Central memory CD4-positive, alpha-beta T cell (primary cell): ENCODE data around the gene ACTR2.

Experiments
- DNase-seq: peaks from one replicate; pipeline ENCODE4 v3.0.0; 2022

Gene ACTR2

DNA sequence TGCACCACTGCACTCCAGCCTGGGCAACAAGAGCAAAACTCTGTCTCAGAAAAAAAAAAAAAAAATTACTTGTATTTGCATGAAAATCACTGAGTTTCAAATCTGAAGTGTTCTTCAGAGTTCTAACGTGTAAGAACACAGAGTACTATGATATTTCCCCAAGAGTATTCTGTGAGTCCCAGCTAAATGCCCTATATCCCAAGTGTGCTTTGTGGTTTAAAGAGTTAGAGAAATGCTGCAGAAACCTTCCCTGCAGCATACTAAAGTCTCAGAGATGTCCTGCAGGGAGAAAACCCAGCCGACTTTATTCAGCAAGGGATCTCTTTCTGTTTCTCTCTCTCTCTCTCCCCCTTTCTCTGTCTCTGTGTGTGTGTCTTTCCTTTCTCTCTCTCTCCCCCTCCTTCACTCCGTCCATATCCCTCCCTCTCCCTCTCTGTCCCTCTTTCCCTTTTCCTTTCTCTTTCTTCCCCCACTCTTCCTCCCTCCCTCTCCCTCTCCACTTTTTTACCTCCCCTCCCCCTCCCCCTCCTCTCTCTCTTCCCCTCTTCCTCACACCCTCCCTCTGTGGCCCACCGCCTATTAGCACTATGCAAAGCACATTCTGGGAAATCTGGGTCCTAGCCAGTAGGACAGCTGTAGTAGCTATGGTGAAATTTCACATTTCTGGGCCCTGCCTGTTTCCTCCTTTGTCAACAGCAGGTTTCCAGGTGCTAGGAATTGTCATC lies 54.2 kb downstream of the ACTR2 start:
- DNase-seq: no peak

DNA sequence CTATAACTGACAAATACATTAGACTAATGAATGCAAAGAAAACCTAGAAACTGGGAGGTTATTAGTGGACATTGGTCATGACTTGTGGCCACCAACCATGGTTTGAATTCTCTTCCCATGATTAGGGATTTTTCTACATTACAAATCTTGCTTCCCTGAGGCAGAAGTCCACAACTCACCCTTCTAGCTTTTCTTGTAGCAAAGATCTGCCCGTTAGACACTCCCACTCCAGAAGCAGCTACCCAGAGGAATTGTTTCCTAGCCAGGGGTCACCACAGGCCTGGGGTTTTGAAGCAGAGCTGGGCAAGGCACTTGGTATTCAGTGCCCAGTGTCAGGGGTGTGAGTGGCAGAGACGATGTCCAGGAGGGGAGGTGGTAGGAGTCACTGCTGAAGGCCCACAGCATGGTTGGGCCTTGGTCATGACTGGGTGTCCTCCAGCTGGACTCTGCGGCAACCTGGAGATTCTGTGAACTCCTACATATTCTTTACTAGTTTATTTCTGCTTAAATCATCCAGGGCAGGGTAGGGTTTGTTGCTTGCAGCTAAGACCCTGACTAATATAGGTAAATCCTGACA lies 54.9 kb downstream of the ACTR2 start:
- no peak for DNase-seq

DNA sequence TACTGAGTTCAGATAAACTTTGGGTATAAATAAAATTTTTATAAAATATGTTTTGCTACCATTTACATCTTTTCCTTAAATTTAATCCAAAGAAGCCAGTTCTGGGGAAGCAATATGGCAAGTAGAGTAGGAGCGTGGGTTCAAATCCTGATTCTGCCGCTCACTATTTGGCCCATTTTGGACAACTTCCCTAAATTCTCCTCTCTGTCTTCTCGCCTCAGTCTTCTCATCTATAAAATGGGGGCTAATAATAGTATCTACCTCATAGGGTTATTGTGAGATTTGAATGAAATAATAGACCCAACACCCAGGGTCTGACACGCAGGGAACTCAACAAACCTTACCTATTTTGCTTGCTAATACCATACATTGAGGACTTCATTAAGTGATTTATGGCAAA lies 59.7 kb downstream of the ACTR2 start:
- no peak for DNase-seq

DNA sequence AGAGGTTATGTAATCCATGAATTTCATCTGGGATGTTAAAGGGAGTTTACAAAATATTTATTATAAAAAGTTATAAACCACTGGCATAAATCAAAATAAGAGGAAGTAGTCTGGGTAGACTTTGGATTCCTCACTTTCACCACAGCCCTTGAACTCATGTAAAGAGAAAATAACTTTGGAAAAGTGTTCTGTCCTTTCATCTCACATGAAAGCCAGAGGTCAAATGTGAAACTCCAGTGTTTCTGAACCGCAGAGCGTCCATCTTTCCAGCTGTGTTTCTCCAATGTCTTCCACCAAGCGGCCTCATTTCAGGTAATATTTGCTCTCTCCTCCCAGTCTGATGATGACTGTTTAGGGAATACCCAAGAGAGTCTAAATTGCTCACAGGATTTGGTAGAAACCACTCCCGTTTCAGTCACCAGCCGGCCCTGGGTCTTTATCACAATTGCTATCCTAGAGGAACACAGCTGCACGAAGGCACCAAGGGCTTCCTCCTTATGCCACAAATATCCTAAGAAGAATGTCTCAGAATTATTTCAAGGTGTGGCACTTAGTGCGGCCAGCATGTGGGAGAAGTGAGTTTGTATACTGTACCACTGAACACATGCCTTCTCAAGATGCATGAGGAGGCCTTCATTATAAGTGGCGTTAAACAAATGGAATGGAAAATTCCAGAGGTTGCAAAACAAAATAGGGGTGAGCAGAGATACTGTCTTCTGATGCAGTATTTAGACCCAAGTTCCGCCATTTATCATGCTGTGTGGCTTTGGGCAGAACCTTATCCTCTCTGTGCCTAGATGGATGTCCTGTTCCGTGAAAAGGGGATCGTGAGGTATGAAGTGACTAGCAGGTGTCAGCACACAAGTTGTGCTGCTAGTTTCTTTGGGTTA lies 63.8 kb downstream of the ACTR2 start:
- DNase-seq: no peak

DNA sequence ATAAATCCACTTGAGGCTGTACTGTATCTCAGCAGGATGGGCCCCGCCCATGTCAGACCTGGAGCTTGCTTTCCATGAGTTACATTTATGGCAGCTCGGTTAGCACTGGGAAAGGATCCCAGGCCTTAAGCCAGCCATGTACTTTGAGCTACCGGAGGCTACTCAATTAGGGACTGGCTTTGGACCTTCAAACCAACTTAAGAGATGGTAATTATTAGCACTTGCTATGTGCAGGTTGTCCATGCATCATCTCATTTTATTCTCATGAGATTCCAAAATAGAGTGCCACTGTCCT lies 64.4 kb downstream of the ACTR2 start:
- DNase-seq: no peak

DNA sequence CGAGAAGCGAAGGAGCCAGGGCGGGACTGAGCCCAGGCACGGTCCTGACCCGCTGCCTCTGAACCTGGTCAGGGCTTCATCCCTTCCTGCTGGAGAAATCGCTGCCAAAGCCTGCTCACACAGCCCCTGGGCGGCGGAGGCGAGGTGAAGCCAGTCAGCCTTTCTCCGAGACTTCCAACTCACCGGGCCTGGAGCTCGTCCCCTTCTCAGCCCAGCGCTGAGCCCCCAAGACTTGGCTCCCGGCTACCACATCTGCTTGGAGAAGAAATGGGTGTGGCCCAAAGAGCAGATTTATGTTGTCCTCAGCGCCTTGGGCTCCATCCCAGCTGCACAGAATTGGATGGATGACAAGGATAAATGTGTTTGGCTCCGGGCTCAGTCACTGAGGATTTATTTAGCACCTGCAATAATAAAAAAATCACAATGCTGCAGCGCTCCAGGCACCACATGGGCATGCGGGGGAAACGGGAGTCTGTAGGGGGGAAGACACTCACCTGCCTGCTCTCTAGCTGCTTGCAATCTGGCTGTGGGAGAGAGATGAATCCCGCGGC lies 64.9 kb downstream of the ACTR2 start:
- no peak for DNase-seq

DNA sequence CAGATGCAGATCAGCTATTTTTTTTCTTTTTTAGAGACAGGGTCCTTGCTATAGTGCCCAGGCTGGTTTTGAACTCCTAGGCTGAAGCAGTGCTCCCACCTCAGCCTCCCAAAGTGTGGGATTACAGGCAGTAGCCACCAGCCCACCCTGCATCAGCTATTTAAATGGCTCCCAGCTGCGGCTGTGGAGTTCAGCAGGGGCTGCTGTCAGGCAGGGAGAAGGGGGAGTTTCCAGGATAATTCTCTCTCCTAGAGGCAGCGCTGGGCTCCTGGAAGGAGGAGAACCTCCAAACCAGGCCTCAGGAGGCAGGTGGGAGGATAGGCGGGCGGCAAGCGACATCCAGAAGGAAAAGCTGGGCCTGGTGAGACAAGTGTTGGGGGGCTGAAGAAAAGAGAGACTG lies 65.7 kb downstream of the ACTR2 start:
- DNase-seq: no peak

DNA sequence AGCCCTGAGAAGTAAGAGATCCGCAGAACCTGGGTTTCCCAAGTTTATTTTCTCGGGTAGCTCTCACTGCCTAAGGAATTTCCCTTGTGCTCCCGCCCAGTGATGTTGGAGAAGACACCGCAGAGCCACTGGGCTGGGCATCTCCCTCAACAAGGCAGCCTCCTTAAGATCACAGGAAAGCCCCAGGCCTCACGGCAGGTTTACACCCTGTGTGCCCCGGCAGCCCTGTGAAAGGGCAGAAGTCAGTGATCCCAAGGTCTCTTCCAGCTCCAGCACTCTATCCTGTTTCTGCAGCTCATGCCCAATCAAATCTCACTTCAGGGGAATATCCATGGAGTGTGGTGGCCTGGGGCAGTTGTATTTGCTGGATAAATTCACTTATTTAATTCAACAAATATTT lies 66.5 kb downstream of the ACTR2 start:
- DNase-seq: no peak

DNA sequence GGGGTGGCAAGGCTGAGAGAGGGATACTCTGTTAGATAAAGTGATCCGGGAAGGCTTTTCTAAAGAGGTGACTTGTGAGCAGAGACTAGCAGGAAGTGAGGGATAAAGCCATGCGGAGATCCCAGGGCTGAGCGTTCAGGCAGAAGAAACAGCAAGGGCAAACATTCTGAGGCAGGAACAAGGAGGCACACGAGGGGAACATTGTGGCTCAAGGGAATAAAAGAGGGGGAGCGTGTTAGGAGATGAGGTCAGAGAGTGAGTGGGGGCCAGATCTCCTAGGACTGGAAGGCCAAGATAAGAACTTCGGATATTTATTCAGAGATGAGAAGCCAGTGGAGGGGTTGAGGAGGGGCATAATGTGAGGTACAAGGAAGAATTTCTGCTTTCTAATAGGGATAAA lies 67.1 kb downstream of the ACTR2 start:
- DNase-seq: no peak

DNA sequence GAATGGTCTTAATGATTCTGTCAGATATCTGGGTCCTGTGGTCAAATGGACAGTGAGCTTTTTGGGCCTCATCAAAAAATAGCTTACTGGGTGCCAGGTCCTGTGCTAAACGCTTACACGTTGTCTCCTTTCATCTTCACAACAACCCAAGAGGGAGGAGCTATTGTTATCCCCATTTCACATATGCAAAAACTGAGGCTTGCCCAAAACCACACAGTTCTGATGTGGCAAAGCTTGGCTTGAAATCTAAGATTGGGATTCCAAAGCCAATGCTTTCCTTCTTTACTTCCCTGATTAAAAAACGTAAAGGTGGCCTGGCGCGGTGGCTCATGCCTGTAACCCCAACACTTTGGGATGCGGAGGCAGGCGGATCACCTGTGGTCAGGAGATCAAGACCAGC lies 69.3 kb downstream of the ACTR2 start:
- DNase-seq: no peak

DNA sequence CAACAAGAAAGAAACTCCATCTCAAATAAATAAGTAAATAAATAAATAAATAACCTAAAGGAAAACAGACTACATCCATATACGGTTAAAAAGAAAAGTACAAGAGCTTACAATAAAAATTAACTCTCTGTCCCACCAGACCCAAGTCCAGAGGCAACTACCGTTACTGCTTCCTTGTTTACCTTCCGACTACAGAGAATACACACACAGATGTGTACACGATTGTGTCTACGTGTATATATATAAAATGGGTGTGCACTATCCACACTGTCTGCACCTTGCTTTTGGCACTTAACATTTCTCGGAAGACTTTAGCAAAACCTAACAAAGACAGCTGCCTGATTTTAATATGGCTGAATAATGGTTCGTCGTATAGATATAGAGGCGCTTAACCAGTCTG lies 69.9 kb downstream of the ACTR2 start:
- DNase-seq: no peak

DNA sequence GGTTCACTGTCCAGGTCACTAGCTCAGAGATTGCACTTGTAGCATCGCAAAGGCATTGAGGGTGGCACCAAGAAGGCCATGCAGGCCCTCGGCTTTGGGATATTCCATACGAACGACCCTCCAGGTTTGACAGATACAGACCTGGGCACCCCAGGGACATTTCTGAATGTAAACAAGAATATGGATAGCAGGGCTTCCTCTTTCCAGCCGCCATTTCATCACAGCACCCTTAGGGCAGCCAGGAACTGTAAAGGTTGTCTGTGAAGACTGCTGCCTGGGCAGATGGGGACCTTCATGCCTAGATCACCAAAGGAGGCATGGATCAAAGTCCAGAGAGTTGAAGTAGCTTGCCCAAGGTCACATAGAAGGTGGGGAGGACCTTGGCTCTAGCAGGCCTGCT lies 70.5 kb downstream of the ACTR2 start:
- no peak for DNase-seq

DNA sequence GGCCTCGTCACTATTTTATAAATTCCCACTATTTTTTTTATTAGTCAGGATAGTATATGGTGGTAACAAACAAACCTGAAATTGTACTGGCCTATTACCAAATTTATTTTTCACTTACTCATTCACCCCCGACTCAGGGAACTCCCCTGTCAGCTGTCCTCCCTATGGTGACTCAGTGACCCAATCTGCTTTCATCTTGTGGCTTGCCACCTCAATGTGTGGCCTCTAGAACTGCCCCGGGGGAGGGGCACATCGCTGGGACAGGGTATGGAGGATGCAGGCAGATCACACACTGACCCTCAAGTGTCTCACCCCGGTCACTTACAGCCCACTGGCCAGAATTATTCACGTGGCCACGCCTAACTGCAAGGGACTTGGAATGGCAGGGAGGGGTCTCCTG lies 71.6 kb downstream of the ACTR2 start:
- DNase-seq: no peak

DNA sequence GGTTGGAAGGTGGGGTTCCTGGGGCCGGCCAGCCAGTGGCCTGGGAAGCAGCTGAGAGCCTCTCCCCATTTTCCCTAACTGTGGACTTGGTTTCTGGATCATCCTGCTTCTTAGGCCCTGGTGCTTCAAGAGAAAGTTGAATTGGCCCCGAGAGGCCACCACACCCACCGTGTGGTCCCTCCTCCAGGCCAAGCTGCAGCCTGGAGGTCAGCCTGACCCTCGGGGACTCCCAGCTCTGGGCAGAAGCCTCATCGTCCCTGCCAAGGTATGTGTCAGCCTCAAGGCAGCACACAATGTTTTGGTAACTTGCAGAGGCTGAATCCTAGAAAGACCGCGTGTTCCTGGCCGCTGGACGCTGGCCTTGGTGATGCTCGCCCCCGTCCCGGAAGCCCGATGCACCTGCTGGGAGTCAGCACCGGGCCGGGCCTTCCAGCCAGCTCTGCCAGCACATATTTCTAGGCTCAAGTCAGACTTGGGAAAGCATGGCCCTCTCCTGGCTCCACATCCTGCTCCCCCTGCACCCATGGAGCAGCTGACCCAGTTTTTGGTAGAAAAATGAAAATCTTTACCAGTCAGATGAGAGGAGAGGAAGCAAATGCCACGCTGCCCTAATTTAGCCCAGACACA lies 72.6 kb downstream of the ACTR2 start:
- DNase-seq: no peak

DNA sequence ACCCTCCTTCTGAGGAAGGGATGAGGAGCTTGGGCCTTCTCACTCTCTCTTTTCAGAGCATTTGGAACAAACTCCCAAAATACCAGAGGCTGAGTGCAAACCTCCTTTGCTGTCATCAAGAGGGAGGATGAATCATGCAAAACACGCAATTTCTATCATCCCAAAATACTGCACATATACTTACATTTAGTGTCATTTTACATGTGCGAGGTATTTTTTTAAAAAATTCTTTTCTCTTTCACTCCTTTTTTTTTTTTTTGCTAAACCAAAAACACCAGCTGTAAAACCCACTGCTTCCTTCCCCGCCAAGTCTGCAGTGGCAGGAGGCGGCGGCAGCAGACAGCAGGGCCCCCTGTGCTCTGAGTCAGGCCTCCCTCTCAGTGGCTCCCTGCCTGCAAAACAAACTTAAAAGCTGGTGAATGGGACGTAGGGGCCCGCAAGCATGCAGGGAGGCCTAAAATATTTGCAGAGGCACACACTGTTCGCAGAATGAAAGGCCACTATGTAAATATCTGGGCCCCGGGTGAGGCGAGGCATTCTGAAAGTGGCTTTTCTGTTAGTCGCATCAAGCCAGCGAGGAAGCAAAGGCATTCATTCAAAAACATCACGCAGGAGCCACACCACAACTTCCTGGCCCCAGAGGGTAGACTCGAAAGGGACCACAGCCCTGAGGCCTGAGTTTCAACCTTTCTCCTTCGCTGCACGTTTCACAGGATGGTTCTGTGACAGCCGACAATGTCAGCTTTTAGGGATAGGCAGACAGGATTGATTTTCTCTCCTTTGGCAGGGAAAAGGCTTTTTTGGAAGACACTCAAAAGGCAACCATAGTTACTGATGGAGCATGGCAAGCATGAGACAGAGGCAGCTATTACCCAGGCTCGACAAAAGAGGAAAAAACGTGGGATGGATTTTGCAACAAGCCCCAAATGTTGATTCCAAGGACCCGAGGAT lies 73.4 kb downstream of the ACTR2 start:
- peak; percentile 72 for DNase-seq

DNA sequence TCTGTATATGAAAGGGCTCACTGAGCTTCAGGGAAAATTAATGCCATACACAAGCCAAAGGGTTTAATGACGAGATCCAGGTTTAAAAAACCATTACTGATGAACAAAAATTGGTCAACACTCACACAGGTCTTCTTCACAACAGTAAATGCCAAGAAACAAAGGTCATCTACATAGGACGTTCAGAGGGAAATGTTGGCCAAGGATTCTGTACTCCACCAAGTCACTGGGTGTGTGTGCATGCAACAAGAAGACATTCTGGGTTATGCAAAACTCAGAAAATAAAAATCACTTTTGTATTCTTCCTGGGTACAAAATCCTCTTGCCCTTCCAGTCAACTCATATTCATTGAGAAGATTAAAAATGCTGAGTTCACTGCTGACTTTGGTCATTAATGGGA lies 78.3 kb downstream of the ACTR2 start:
- no peak for DNase-seq

DNA sequence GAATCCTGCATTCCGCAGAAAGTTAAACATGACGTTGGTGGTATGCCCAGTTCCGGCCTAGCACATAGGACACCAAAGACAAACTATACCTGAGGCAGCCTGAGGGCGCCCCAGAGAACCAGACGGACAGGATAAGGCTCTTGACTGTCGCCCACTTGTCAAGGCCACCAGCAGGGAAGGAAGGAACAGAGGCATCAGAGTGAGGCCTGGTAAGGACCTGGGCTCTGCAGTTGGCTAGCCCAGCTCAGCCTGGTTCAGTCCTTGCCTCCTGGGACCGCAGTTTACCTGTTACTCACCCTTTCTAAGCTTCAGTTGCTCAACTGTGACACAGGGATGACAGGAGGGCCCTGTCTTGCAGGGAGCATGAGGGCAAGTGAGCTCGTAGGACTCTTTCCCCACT lies 82.1 kb downstream of the ACTR2 start:
- no peak for DNase-seq

DNA sequence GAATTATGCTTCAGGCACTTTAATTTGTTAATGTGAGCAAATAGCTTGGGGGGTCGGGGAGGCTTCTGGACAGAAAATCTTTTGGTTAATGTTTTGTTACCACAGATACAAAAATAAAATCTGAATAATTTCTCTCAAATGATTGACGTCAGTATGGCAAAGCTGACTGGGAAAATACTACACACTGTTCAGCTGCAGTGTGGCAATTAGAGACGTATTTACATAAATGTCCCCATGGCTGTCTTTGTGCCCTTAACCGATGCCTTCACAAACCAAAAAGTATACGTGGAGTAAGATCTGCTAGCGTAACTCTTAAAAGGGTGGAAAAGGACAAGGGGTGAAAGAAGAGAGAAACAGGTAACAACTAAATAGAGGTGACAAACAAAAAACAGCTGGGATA lies 83.4 kb downstream of the ACTR2 start:
- no peak for DNase-seq

DNA sequence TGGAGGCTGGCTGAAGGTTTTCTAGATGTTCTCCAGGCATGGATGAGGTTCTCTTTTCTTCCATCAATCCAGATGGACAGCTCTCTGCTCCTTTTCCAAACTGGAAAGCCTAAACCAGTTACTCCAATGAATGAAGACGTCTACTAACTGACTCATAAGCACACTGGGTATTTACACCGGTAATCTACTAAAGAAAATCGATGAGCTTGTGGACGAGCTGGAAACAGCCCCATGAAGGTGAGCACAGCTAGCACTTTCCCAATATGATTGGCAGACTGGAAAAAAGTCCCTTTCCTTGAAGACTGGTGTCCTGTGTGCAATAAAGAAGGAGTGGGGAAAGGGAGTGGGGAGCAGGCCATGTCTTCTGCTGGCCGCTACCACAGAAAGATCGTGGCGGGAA lies 84.0 kb downstream of the ACTR2 start:
- DNase-seq: no peak

DNA sequence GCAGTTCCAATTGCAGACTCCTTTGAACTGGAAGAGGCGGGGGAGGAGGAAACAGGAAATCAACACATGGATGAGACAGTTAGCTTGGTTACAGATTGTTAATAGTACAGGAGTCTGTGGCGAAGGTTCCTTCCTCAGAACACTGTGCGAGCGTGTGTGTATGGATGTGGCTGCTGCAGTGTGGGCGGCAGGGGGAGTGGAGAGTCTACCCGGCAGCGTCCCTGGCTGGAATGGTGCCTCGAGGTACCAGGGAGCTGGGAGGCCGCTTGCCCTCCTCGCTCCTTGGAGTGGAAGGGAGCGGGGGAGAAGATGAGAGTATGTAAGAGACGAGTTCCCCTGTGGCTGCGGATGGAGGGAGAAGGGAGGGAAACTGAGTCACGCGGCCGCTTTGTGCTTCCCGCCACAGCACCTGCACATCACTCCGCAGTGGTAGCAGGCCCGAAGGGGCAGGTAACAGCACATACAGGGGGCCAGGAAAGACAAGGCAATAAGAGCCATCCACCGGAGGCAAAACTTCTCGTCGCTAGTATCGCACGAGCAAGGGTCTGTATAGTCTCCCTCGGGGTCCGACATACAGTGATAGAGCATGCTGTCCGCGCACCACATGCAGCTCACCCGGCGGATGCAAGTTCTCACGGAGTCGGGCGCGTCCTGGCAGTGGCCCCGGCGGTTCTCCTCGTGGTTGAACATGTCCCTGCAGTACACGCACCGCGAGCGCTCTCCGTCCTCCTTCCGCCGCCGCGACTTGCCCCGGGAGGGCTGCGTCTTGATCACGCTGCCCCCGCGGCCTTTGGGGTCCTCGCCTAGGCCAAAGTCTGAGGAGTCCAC lies 85.7 kb downstream of the ACTR2 start:
- DNase-seq: no peak

DNA sequence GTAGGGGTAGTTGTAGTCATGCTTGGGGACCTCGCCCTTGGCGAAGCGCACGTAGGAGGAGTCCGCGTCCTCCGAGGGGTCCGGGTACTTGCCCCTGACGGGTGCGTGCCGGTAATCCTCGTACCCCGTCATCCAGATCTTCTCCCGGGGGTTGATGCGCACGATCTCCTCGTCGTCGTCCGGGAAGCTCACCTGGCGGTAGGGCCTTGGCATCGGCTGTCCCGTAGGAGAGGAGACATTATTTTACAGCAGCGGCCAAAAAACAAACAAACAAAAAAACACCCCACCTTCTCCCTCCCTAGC lies 86.3 kb downstream of the ACTR2 start:
- no peak for DNase-seq
